Mesothelial cell of epicardium (in vitro differentiated cells): Measurements from ENCODE around the gene OR5B12. TPM values are rescaled to one million over a fixed set of nuclear protein-coding genes. Genes with fewer than 3 reads are reported as not detected.
"Not testable (repeated sequence)": the region's sequence is repeated elsewhere in the genome, so short reads cannot be mapped to it uniquely, and the experiment has no call there.

Experiments used
- DNase-seq, 2 experiments: peaks; one replicate each; pipeline ENCODE4 v3.0.0; 2021; ENCODE audit warnings: low spot score in 2 of 2; ENCODE audit not compliant: unreplicated experiment in 2 of 2
- H3K27ac Mint-ChIP-seq: 2 replicates; pipeline ENCODE4 v1.8.0; 2021; ENCODE audit warnings: mixed read lengths
- H3K27me3 Mint-ChIP-seq: 2 replicates; pipeline ENCODE4 v1.8.0; 2021; ENCODE audit warnings: low read depth, mixed read lengths
- H3K36me3 Mint-ChIP-seq: 2 replicates; pipeline ENCODE4 v1.8.0; 2021; ENCODE audit warnings: mixed read lengths
- H3K4me1 Mint-ChIP-seq: 2 replicates; pipeline ENCODE4 v1.8.0; 2021; ENCODE audit warnings: mixed read lengths
- H3K4me3 Mint-ChIP-seq: 2 replicates; pipeline ENCODE4 v1.8.0; 2021; ENCODE audit warnings: mild to moderate bottlenecking, moderate library complexity, mixed read lengths
- H3K9me3 Mint-ChIP-seq: 2 replicates; pipeline ENCODE4 v1.8.0; 2021; ENCODE audit warnings: mixed read lengths
- total RNA-seq: library from RNA; stranded (reverse); gene quantifications from 3 replicates; pipeline ENCODE4 v1.2.1, GENCODE V29; 2021
- TF ChIP-seq, protein P1 (sequence below): fragments of 200-600 bp; sonication (generic); IDR thresholded peaks from one replicate; pipeline ENCODE4 v1.5.0; 2021; ENCODE audit warnings: antibody characterized with exemption; ENCODE audit not compliant: unreplicated experiment

OR5B12 gene
- total RNA-seq, 1 donor from 2014 or later = not detected

DNA sequence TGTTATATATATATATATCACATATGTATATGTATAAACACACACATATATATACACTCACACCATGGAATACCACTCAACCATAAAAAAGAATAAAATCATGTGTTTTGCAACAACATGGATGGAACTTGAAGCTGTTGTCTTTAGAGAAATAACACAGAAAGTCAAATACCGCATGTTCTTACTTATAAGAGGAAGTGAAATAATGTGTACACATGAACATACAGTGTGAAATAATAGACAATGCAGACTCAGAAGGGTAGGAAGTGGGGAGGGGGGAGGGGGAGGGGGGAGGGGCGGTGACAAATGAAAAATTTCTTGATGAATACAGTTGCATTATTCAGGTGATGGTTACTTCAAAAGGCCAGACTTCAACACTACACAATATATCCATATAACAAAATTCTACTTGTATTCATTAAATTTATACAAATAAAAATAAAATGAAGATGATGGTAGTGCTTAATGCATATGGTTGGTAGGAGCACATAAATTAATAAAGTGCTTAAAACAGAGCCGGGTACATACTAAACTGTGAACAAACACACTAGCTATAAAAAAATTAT, 8.3 kb downstream of the OR5B12 start:
- no peaks in the 10 kb centered on the region for H3K36me3 Mint-ChIP-seq
- H3K27ac Mint-ChIP-seq = no peak overlapping the region
- H3K4me1 Mint-ChIP-seq = no peaks in the 10 kb centered on the region
- H3K27me3 Mint-ChIP-seq = no peaks in the 10 kb centered on the region
- DNase-seq = no peak
- TF ChIP-seq, protein P1, sequence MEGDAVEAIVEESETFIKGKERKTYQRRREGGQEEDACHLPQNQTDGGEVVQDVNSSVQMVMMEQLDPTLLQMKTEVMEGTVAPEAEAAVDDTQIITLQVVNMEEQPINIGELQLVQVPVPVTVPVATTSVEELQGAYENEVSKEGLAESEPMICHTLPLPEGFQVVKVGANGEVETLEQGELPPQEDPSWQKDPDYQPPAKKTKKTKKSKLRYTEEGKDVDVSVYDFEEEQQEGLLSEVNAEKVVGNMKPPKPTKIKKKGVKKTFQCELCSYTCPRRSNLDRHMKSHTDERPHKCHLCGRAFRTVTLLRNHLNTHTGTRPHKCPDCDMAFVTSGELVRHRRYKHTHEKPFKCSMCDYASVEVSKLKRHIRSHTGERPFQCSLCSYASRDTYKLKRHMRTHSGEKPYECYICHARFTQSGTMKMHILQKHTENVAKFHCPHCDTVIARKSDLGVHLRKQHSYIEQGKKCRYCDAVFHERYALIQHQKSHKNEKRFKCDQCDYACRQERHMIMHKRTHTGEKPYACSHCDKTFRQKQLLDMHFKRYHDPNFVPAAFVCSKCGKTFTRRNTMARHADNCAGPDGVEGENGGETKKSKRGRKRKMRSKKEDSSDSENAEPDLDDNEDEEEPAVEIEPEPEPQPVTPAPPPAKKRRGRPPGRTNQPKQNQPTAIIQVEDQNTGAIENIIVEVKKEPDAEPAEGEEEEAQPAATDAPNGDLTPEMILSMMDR = no peak
- no peak overlapping the region for H3K4me3 Mint-ChIP-seq
- peaks cover 26% of the 10 kb centered on the region for H3K9me3 Mint-ChIP-seq

DNA sequence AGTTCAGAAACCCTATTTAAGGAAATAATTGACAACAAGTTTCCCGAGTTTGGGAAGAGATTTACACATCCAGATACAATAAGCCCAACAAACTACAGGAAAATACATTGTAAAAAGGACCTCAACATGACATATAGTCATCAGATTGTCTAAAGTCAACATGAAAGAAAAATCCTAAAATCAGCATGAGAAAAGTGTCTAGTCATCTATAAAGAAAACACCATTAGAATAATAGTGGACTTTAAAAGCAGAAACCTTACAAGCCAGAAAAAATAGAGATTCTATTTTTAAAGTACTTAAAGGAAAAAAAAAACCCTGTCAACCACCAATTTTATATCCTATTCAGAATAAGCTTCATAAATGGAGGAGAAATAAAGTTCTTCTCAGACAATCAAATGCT, 12.8 kb downstream of the OR5B12 start:
- Mint-ChIP-seq H3K4me3 (no peak overlapping the region), H3K27me3 (no peaks in the 10 kb centered on the region), H3K9me3 (peaks cover 14% of the 10 kb centered on the region), H3K36me3 (no peaks in the 10 kb centered on the region), H3K4me1 (no peaks in the 10 kb centered on the region), H3K27ac (no peak overlapping the region)
- TF ChIP-seq, protein P1 = no peak
- DNase-seq = no peak

DNA sequence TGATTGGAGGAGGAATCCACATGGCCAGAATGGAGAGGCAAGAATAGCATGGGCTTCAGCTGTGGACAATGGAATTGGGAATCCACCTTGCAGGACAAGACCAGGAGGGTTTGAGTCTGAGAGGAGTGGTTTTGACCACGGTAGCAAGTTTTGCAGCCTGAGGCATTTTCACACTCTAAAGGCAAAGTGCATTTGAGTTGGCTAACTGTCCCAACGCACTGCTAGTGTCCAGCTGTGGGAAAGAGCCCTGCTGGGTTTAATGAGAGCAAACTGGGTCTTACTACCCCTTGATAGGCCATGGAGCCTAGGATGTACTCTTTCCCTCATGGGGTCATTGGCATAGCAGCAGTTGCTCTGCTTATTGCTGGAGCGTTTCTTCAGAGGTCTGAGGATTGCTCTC, 14.0 kb downstream of the OR5B12 start, which contains the start of gene OR5B2:
Gene OR5B2, minus strand, starts transcription at position 101 of the 400 bp plus-strand sequence. CDS start 4,860 bp downstream, outside the sequence.
- H3K4me1 Mint-ChIP-seq = no peaks in the 10 kb centered on the region
- peaks cover 14% of the 10 kb centered on the region for H3K9me3 Mint-ChIP-seq
- H3K36me3 Mint-ChIP-seq = no peaks in the 10 kb centered on the region
- H3K4me3 Mint-ChIP-seq = no peak within 1 kb of the TSS
- H3K27me3 Mint-ChIP-seq = no peaks in the 10 kb centered on the region
- no peak within 1 kb of the TSS for H3K27ac Mint-ChIP-seq
- TF ChIP-seq, protein P1 = no peak
- no peak for DNase-seq

DNA sequence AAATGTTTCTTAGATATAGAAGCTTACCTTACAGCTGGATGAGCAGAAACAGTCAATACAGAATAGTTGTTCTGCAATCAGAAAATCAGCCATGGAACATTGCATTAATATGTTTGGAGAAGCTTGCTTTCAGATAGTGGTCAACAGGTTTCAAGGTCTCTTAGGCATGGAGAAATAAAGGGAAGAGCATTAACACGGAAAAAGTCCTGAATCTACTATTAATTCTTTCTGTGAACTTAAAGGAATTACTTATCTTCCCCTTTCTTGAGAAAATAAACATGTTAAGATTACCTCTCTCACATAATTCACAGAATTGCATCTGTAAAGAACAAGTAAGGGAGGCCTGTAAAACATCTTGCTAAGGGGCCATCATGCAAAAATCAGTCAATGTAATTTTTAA, 35.3 kb downstream of the OR5B12 start, which contains the start of gene OR5B3:
Gene OR5B3, minus strand, starts transcription at position 101 of the 400 bp plus-strand sequence. CDS start 3,465 bp downstream, outside the sequence.
- Mint-ChIP-seq H3K27ac (no peak within 1 kb of the TSS), H3K9me3 (peaks cover 34% of the 10 kb centered on the region), H3K36me3 (no peaks in the 10 kb centered on the region), H3K27me3 (no peaks in the 10 kb centered on the region), H3K4me1 (no peaks in the 10 kb centered on the region), H3K4me3 (no peak within 1 kb of the TSS)
- no peak for DNase-seq
- TF ChIP-seq, protein P1 = no peak

DNA sequence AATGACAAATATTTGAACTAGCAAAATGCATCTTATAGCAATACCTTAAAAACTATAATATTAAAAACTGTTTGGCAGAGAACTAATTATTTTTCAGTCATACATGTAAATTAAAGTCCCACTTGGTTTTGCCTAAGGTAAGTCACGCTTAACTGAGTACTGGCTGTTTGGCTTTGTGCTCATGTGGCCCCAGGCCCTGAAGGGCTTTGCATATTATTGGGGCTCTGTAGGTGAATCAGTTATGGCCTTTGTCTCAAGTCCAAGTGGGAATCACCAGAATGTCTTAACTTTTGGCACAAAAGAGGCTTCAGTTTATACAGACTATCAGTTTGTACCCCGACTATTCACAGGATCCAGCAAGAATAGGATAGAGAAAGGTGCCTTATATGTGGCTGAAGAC, 42.4 kb downstream of the OR5B12 start:
- H3K4me3 Mint-ChIP-seq, DNase-seq, H3K36me3 Mint-ChIP-seq, H3K4me1 Mint-ChIP-seq, H3K27me3 Mint-ChIP-seq, H3K27ac Mint-ChIP-seq: not testable (repeated sequence)
- H3K9me3 Mint-ChIP-seq = peaks cover 16% of the 10 kb centered on the region

DNA sequence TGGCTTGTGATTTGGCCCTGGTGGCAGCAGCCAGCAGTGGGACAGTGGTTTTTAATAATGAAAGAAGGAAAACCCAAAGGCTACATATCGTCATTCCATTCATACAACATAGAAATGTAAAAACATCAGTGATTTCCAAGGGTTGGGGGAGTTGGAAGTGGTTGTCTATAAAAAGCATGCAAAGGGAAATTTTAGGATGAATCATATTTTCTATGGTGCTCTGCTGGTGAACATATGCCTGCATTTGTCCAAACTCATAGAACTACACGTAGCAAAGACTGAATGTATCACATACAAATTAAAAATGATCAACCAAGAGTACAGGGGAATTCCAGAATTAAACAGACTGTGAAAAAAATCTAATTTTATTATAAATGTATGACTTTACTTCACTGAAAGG, 46.5 kb downstream of the OR5B12 start:
- TF ChIP-seq, protein P1 = no peak
- H3K27ac Mint-ChIP-seq = no peak overlapping the region
- H3K36me3 Mint-ChIP-seq = no peaks in the 10 kb centered on the region
- H3K4me3 Mint-ChIP-seq = no peak overlapping the region
- peaks cover 24% of the 10 kb centered on the region for H3K9me3 Mint-ChIP-seq
- no peaks in the 10 kb centered on the region for H3K4me1 Mint-ChIP-seq
- no peak for DNase-seq
- H3K27me3 Mint-ChIP-seq = no peaks in the 10 kb centered on the region
